Measurements from ENCODE around the gene AR.

DNA sequence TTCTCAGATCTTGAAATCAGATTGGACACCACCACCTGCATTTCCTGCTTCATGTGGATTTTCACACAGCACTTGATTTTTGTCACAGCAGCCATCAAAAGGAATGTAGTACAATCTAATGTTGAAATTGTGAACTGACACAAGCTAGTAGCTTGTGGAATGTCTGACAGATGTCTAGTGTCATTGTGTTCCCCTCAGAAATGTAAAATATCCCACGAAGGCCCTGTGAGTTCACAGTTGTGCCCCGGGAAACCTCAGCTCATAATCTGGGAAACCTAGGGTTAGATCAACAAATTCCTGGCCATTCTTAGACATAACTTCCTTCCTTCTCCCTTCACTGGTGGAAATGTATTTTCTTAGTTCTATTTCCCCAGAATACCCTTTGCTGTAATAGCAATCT lies 205.7 kb downstream of the AR start:
- TF ChIP-seq CTCF (optimal IDR thresholded peaks at IDR 0.05 in 1 of 3, IDR thresholded peaks at IDR 0.05 in 1 of 3, conservative IDR thresholded peaks at IDR 0.05 in 1 of 3; ENCODE audit: extremely low read depth in 1 of 3, insufficient read depth in 2 of 3, low read length in 3 of 3) (no peak), EZH2 (IDR thresholded peaks at IDR 0.05; ENCODE audit: low read length) (no peak)
